Measurements from ENCODE around the gene BIRC7.

BIRC7 gene

DNA sequence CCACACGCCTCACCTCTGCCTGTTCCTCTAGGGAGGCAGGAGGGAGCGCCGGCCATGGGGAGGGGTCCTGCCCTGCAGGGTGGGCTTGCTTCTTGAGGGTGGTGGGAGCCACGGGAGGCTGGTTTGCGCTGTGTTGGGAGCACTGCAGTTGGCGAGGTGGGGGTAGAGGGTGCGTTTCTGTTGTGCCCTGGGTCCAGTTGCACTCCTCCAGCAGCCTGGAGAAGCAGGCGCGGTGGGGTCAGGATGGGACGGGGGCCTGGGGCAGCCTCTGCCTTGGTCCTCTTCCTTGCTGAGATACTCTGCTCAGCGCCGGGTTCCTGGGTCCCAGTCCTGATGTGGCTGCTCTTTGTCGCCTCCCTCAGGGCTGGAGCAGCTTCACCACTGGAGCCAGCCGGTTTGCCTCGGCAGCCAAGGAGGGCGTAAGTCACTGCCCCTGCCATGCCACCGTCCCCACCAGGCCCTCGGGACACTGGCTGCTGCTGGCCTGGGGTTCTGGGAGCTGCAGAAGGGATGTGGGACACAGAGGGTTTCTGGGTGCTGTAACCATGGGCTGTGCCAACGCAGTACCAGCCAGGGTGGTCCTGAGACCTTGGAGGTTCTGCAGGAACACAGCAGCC is 45.3 kb downstream of the BIRC7 start:
- DNase-seq (ENCODE audit: low read depth, low spot score): no peak

DNA sequence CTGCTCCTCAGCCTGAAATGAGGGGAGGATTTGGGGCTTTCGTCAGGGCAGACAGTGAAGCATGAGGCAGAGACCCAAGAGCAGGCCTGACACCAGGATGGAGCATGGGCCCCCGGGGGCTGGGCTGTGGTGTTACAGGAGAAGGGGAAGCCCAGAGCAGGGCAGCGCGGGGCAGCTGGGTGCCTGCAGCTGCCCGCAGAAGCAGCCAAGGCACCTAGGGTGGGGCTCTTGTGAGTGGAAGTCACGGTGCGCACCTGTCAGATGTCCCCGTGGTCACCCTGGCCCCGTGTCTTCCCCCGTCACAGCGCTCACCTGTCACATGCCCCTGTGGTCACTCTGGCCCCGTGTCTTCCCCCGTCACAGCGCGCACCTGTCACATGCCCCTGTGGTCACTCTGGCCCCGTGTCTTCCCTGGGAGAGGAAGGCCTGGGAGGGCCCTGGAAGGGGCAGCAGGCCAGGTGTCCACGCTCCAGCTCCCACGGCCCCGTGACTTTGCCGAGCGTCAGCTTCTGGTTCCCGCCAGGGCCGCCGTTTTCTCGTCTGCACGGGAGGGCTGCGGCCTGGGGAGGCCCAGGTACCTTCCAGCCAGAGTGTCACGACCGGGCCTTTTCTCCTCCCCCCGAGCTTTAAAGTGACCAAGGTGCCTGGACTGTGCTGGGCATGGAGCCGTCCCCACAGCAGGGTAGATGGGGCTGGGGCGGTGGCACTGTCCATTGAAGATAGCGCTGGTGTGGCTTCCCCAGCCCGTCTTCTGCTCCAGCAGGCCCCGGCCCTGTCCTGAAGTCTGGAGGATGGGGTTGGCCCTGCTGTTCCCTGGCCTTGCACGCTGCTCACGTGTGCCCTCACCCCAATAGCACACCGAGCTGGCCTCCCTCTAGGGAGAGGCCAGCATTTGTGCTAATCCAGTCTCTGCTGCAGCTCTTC is 46.3 kb downstream of the BIRC7 start:
- no peak for DNase-seq (ENCODE audit: low read depth, low spot score)

DNA sequence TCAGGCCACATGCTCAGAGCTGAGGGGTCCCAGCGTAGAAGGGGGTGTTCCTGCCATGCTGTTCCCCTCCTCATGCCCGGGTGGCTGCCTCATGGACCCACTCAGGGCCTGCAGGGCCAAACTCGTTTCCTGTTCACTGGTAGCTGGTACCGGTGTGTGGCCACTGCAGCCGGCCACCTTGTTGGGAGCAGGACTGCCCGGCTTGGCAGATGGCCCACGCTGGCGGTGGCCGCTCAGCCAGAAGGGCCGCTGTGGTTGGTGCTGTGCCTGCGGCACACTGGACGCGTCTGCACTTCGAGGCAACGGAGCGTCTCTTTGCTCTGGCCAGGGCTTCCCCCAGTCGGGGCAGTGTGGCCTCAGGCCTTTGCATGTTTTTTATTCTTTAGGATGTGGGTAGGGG is 47.2 kb downstream of the BIRC7 start:
- no peak for DNase-seq (ENCODE audit: low read depth, low spot score)

DNA sequence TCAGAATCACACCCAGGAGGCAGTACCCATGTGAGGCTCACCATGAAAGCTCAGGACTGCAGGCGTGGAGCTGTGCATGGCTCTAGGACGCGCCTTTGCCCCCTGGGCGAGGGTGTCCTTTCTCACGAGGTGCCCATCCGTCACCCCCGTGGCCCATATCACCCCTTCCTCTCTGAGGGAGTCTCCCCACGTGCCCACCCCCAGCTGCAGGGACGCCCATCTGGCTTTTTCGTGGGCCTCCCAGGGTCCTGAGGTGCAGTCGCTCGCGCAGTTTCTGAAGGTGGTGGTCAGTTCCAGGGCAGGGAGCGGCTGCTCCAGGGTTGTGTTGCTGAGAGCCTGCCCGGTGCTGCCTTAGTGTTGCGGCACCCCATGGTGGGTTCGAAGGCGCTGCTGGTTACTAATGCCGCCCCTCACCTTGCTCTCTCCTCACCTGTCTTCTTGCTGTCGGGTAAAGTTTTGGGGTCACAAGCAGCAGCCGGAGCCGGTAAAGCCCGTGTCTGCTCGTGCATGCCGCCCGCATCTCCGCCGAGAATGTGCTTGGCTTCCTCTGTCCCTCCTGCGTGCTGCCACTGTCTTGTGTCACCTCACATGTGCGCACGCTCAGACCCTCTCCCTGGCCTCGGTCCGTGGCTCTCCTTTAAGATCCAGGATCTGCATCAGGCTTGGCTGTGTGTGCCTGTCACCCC is 47.8 kb downstream of the BIRC7 start:
- no peak for DNase-seq (ENCODE audit: low read depth, low spot score)

DNA sequence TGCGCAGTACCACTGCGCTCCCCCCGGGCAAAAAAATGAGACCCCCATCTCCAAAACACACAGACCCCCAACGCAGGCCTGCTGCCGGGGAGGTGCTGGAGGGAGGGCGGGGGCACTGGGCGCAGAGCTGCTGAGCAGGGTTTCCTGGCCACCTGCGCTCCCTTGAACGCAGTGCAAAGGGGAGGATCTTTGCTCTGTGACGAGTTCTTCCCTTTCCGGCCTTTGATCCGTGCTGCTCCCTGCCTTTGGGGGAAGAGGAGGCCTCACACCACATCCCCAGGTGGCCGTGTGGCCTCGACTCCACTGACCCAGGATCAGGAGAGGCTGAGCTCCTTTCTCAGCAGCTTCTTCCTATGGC is 48.4 kb downstream of the BIRC7 start:
- no peak for DNase-seq (ENCODE audit: low read depth, low spot score)

DNA sequence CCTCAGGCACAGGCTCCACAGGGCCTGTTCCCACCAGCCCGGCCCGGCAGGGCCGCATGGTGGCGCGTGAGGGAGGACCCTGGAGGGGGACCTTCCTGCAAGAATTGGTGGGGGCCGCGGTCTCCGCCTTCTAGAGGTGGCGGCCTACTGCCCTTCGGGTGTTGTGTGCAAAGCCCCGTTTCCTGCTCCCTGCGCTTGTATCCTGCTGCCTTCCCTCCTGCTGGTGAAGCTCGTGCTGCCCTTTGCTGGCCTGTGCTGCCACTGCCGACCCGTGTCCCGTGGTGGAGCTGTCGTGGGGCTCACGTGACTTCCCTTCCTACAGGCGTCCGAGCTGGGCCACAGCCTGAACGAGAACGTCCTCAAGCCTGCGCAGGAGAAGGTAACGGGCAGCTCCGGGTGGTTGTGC is 48.8 kb downstream of the BIRC7 start:
- no peak for DNase-seq (ENCODE audit: low read depth, low spot score)

DNA sequence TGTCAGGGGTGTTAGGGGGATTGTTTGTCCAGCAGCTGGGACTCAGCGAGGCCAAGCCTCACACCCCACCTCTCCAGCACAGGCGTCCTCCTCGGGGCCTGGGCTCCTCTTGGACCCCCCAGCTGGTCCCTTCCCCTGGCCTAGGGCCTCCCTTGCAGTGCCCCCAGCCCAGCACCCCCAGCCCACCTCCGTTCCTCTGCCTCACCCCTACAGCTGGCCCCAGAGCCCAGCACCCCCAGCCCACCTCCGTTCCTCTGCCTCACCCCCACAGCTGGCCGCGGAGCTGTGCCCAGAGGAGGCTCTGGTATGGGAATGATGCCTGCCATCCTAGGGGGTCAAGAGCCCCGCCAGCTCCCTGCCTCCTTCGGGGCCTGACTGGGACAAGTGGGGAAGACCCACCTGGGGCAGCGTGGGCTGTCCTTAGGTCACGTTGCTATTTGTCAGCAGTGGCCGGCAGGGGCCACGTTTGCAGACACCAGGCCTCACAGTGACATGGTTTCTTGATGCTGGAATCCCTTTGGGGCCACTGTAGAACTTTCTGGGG is 49.3 kb downstream of the BIRC7 start:
- no peak for DNase-seq (ENCODE audit: low read depth, low spot score)

DNA sequence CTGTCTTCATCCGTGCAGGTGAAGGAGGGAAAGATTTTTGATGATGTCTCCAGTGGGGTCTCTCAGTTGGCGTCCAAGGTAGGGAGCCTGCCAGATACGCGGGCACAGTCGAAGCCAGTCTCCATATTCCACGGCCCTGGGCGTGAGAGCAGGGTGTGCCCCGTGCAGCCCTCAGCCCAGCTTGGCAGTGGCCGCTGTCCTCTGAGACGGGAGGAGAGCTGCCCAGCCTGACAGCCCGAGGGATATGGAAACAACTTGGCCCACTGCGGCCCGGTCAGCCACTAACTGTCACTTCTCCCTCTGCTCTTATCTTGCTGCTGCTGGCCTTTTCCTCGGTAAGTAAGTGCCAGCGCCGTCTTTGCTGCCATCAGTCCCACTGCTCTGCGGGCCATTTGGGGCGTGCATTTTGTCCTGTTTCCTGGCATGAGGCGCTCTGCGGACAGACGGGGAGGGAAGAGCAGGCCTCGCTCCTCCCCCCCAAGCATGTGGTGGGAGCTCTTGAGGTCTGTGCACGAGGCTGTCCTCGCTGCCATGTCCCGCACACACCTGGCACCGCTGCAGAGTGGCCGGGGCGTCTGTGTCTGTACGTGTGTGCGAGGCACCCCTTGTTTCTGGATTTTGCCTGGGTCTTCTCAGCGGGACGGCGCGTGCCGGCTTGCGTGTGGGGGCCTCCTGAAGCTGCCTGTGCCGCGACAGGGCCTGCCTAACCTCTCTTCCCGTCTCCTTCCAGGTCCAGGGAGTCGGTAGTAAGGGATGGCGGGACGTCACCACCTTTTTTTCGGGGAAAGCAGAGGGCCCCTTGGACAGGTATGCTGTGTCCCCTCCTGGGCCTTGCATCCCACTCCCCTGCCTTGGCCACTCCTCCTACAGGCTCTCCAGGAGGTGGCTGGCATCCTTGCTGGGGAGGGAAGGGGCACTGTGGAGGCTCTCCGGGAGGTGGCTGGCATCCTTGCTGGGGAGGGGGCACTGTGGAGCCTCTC is 50.2 kb downstream of the BIRC7 start:
- DNase-seq (ENCODE audit: low read depth, low spot score): no peak

DNA sequence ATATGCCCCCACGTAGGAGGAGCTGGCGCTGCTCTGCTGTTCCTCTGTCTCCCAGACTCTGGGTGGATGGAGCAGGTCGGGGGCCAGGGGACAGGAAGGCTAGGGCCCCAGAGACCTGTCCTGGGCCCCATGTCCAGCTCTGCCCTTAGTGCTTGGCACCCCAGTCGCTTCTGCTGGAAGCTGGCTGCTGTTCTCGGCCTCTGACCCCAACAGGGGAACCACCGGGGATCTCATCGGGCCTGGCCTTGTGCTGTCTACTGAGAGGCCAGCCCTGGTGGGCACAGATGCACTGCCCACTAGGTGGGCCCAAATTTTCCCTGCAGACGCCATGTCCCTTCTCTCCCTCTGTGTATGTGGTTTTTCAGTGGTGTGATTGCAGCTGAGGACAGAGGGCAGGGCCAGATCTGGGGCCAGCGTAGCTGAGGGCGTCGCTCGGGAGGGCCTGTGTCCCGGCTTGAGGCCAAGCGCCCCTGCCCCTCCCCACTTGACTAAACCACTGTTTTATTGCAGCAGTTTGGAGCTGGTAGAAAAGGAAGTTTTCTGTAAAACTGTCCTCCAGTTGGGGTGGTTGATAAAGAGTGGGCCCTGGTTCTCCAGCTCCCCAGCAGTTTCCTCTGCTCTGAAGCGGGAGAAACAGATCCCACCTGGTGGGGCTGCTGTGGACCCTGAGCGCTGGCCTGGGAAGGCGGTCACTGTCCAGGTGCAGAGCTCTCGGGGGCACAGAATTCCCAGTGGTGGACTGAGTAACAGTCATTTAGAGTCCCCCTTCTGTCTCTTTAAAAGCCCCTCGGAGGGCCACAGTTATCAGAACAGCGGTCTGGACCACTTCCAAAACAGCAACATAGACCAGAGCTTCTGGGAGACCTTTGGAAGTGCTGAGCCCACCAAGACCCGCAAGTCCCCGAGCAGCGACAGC is 51.3 kb downstream of the BIRC7 start:
- DNase-seq (ENCODE audit: low read depth, low spot score): no peak

DNA sequence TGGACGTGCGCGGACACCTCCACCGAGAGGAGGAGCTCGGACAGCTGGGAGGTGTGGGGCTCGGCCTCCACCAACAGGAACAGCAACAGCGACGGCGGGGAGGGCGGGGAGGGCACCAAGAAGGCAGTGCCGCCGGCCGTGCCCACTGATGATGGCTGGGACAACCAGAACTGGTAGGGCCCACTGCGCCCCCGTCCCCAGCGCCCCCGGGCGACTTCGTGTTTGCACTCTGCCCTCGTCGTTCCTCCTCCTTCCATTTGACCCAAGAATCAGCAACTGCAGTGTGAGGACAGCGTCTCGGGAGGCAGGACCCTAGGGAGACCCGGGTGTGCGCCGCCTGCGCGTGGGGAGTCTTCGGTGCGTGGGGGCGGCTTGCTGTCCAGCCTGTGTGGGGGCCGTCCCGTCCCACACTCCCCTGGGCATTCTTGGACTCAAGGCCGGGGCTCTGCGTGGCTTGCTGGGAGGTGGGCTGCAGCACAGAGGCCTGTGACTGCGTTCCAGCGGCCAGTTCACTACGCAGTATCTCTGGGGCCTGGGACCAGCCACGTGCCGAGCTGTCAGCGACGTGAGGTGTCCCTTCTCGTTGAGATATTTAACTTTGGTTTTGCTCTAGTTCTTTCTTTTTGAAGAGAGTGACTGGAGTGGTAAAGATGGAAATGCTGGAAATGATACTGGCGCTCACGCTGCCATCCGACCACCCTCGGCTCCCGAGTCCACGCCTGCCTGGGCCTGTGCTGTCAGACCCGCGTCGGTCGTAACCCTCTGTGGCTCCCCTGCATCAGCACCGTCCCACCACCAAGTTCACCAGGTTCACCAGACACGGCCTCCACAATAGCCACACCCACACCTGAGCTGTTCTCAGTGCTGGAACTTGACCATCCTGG is 52.2 kb downstream of the BIRC7 start:
- DNase-seq (ENCODE audit: low read depth, low spot score): no peak

DNA sequence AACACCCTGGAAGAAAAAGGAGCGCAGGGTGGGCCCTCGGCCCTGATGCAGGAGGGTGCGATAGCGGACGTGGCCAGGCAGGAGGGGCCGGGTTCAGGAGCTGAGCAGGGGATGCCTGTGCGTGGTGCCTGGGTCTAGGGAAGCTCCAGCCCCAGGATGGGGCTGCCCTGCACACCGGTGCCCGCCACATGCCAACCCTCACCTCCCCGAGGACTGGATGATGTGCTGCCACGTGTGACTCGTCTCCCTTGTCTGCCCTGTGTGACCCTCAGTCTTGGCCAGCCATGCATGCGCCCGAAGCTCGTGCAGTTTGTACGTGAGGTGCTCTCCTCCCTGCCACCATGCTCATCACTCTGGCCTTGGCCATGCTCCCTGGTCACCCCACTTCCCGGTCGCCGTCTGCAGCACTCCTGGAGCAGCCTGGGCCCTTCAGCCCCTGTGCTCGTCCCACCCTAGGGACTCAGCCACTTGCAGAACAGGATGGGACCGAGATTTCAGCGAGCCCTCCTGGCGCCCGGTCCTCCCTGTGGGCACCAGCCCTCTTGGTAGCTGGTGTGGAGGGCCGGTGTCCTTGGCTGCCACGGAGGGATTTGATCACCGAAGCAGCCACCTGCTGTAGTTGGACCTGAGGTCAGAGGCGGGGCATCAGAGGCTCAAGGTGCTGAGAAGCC is 53.0 kb downstream of the BIRC7 start:
- no peak for DNase-seq (ENCODE audit: low read depth, low spot score)

DNA sequence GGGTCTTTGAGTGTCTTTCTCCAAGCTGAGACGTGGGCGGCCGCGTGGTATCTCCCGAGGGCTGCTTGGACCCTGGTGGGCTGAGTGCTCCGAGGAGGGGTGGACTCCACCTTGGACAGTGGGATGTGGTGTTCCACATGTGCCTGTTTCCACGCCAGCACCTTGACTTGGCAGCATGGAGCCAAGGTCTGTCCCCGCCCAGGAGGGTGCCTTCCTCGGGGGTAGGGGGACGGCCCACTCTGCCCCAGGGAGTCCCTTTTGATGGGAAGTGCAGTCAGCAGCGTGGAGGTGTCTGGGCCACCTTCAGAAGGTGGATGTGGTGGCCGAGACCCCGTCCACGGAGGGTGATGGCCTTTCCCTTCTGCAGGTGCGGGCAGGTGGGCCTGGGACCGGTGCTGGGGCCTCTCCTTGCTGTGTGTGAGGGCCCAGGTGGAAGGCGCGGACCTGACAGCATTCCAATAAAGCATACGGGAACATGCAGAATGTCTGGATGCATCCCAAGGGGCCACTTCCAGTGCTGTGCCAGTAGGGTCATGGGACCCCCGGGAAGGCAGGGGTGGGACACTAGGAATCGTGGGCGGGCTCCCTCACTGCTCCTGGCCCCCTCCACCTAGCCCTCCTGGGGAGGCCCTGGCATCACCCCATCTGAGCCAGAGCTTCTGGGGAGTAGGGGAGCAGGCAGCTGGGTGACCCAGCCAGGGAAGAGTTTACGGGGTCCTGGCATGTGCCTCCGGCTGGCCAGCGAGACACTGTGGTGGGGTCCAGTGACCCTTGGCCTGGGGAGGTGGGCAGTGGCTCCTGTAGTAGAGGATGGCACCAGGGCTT is 53.8 kb downstream of the BIRC7 start:
- no peak for DNase-seq (ENCODE audit: low read depth, low spot score)

All from activated naive CD8-positive, alpha-beta T cell treated with anti-CD3 and anti-CD28 coated beads, Interleukin-2, amount 50 U/mL, for 16 hours (primary cell).